ENCODE data around the gene ZNF385D. TPM values are rescaled to one million over a fixed set of nuclear protein-coding genes. Genes with fewer than 3 reads are reported as not detected.

The ZNF385D gene
- total RNA-seq, 1 donor from 2014 or later, result 42.9 TPM

GRCh38 chr3:21697707-21698106 lies 53.3 kb downstream of the ZNF385D start:
- no peak overlapping the region for H3K4me3 Mint-ChIP-seq (ENCODE audit: unreplicated experiment)
- H3K27ac Mint-ChIP-seq (ENCODE audit: unreplicated experiment), result no peak overlapping the region
- H3K9me3 Mint-ChIP-seq (ENCODE audit: unreplicated experiment), result no peaks in the 10 kb centered on the region
- peaks cover 4% of the 10 kb centered on the region for H3K36me3 Mint-ChIP-seq (ENCODE audit: unreplicated experiment)
- no peak for TF ChIP-seq CTCF (IDR thresholded peaks at IDR 0.05; ENCODE audit: partially characterized antibody, unreplicated experiment)
- DNase-seq, result no peak
- H3K4me1 Mint-ChIP-seq (ENCODE audit: low read depth, unreplicated experiment), result peaks cover 2% of the 10 kb centered on the region
- no peaks in the 10 kb centered on the region for H3K27me3 Mint-ChIP-seq (ENCODE audit: unreplicated experiment)

GRCh38 chr3:21694506-21694905 lies 56.5 kb downstream of the ZNF385D start:
- Mint-ChIP-seq H3K27ac (ENCODE audit: unreplicated experiment) (no peak overlapping the region), H3K27me3 (ENCODE audit: unreplicated experiment) (peaks cover 4% of the 10 kb centered on the region), H3K4me3 (ENCODE audit: unreplicated experiment) (no peak overlapping the region), H3K4me1 (ENCODE audit: low read depth, unreplicated experiment) (peaks cover 2% of the 10 kb centered on the region), H3K36me3 (ENCODE audit: unreplicated experiment) (no peaks in the 10 kb centered on the region), H3K9me3 (ENCODE audit: unreplicated experiment) (peaks cover 4% of the 10 kb centered on the region)
- no peak for TF ChIP-seq CTCF (IDR thresholded peaks at IDR 0.05; ENCODE audit: partially characterized antibody, unreplicated experiment)
- no peak for DNase-seq

GRCh38 chr3:21691036-21691435 lies 60.0 kb downstream of the ZNF385D start:
- Mint-ChIP-seq H3K4me1 (ENCODE audit: low read depth, unreplicated experiment) (peaks cover 6% of the 10 kb centered on the region), H3K27me3 (ENCODE audit: unreplicated experiment) (peaks cover 4% of the 10 kb centered on the region), H3K27ac (ENCODE audit: unreplicated experiment) (no peak overlapping the region), H3K4me3 (ENCODE audit: unreplicated experiment) (no peak overlapping the region), H3K36me3 (ENCODE audit: unreplicated experiment) (no peaks in the 10 kb centered on the region), H3K9me3 (ENCODE audit: unreplicated experiment) (peaks cover 4% of the 10 kb centered on the region)
- no peak for TF ChIP-seq CTCF (IDR thresholded peaks at IDR 0.05; ENCODE audit: partially characterized antibody, unreplicated experiment)
- DNase-seq, result no peak

- Mint-ChIP-seq H3K36me3 (ENCODE audit: unreplicated experiment) (no peaks in the 10 kb centered on the region), H3K4me1 (ENCODE audit: low read depth, unreplicated experiment) (peaks cover 20% of the 10 kb centered on the region), H3K27ac (ENCODE audit: unreplicated experiment) (no peak overlapping the region), H3K9me3 (ENCODE audit: unreplicated experiment) (peaks cover 3% of the 10 kb centered on the region), H3K27me3 (ENCODE audit: unreplicated experiment) (no peaks in the 10 kb centered on the region), H3K4me3 (ENCODE audit: unreplicated experiment) (no peak overlapping the region)
- no peak for TF ChIP-seq CTCF (IDR thresholded peaks at IDR 0.05; ENCODE audit: partially characterized antibody, unreplicated experiment)
- no peak for DNase-seq
Observed at GRCh38 chr3:21682206-21682605, 68.8 kb downstream of the ZNF385D start.

- DNase-seq, result no peak
- H3K4me1 Mint-ChIP-seq (ENCODE audit: low read depth, unreplicated experiment), result no peaks in the 10 kb centered on the region
- no peaks in the 10 kb centered on the region for H3K9me3 Mint-ChIP-seq (ENCODE audit: unreplicated experiment)
- no peak overlapping the region for H3K27ac Mint-ChIP-seq (ENCODE audit: unreplicated experiment)
- no peaks in the 10 kb centered on the region for H3K36me3 Mint-ChIP-seq (ENCODE audit: unreplicated experiment)
- no peak overlapping the region for H3K4me3 Mint-ChIP-seq (ENCODE audit: unreplicated experiment)
- no peaks in the 10 kb centered on the region for H3K27me3 Mint-ChIP-seq (ENCODE audit: unreplicated experiment)
- no peak for TF ChIP-seq CTCF (IDR thresholded peaks at IDR 0.05; ENCODE audit: partially characterized antibody, unreplicated experiment)
Observed at GRCh38 chr3:21673393-21673792, 77.6 kb downstream of the ZNF385D start.

All from glutamatergic neuron (in vitro differentiated cells).